GM19240 (cell line): ENCODE data around the gene EVA1A.

Experiments
- DNase-seq: peaks from one replicate; pipeline ENCODE4 v3.0.0; 2011; ENCODE audit warnings: low spot score; ENCODE audit not compliant: insufficient read length

The EVA1A gene

GRCh38 chr2:75563591-75563990 lies 2.9 kb upstream of the EVA1A start:
- DNase-seq = no peak

GRCh38 chr2:75562513-75562864 lies 1.8 kb upstream of the EVA1A start:
- DNase-seq = no peak

- no peak for DNase-seq
These were observed 1.1 kb upstream of the EVA1A start for GRCh38 chr2:75561566-75562512.

- no peak for DNase-seq
These were observed 544 bp downstream of the EVA1A start for GRCh38 chr2:75560022-75560767.

GRCh38 chr2:75559680-75560021 lies 1.1 kb downstream of the EVA1A start:
- DNase-seq = no peak

- no peak for DNase-seq
These were observed 1.7 kb downstream of the EVA1A start for GRCh38 chr2:75558786-75559679.

- no peak for DNase-seq
These were observed 2.6 kb downstream of the EVA1A start for GRCh38 chr2:75558136-75558535.

GRCh38 chr2:75557474-75558133 lies 3.1 kb downstream of the EVA1A start:
- DNase-seq = no peak

GRCh38 chr2:75556679-75557366 lies 3.9 kb downstream of the EVA1A start:
- DNase-seq = no peak

GRCh38 chr2:75555701-75556100 lies 5.0 kb downstream of the EVA1A start:
- no peak for DNase-seq

GRCh38 chr2:75553935-75554531 lies 6.7 kb downstream of the EVA1A start:
- no peak for DNase-seq

GRCh38 chr2:75552222-75552621 lies 8.5 kb downstream of the EVA1A start:
- DNase-seq = no peak

GRCh38 chr2:75551434-75551833 lies 9.3 kb downstream of the EVA1A start:
- no peak for DNase-seq

- DNase-seq = no peak
These were observed 11.1 kb downstream of the EVA1A start for GRCh38 chr2:75549401-75550253.

GRCh38 chr2:75548036-75548573 lies 12.6 kb downstream of the EVA1A start:
- DNase-seq = no peak

- no peak for DNase-seq
These were observed 13.2 kb downstream of the EVA1A start for GRCh38 chr2:75547345-75548035.

- no peak for DNase-seq
These were observed 14.8 kb downstream of the EVA1A start for GRCh38 chr2:75545922-75546321.

- no peak for DNase-seq
These were observed 15.4 kb downstream of the EVA1A start for GRCh38 chr2:75545387-75545786.
